ENCODE results near the gene GFER.
"Not testable (repeated sequence)": the region's sequence is repeated elsewhere in the genome, so short reads cannot be mapped to it uniquely, and the experiment has no call there.

DNA sequence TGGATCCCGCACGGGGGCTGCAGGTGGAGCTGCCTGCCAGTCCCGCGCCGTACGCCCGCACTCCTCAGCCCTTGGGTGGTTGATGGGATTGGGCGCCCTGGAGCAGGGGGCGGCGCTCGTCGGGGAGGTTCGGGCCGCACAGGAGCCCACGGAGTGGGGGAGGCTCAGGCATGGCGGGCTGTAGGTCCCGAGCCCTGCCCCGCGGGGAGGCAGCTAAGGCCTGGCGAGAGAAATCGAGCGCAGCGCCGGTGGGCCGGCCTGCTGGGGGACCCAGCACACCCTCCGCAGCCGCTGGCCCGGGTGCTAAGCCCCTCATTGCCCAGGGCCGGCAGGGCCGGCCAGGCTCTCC, 25.9 kb upstream of the GFER start:
- not testable (repeated sequence) for TF ChIP-seq POLR2A (IDR thresholded peaks at IDR 0.05)
- TF ChIP-seq, protein P1, sequence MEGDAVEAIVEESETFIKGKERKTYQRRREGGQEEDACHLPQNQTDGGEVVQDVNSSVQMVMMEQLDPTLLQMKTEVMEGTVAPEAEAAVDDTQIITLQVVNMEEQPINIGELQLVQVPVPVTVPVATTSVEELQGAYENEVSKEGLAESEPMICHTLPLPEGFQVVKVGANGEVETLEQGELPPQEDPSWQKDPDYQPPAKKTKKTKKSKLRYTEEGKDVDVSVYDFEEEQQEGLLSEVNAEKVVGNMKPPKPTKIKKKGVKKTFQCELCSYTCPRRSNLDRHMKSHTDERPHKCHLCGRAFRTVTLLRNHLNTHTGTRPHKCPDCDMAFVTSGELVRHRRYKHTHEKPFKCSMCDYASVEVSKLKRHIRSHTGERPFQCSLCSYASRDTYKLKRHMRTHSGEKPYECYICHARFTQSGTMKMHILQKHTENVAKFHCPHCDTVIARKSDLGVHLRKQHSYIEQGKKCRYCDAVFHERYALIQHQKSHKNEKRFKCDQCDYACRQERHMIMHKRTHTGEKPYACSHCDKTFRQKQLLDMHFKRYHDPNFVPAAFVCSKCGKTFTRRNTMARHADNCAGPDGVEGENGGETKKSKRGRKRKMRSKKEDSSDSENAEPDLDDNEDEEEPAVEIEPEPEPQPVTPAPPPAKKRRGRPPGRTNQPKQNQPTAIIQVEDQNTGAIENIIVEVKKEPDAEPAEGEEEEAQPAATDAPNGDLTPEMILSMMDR (IDR thresholded peaks at IDR 0.05), result not testable (repeated sequence)
